Brain microvascular endothelial cell (primary cell): ENCODE results near the gene SCN5A.

ENCODE experiments used
- DNase-seq: peaks from one replicate; pipeline ENCODE4 v3.0.0-alpha.2; 2020
- H3K27ac ChIP-seq: fragments of 250-450 bp; sonication (Bioruptor Pico); 2 replicates; pipeline ENCODE4 v1.5.1; 2020; ENCODE audit warnings: mild to moderate bottlenecking, moderate library complexity
- H3K27me3 ChIP-seq: fragments of 250-450 bp; sonication (Bioruptor Pico); replicated peaks from 2 replicates; pipeline ENCODE4 v1.5.1; 2020; ENCODE audit warnings: mild to moderate bottlenecking
- H3K36me3 ChIP-seq: fragments of 250-450 bp; sonication (Bioruptor Pico); replicated peaks from 2 replicates; pipeline ENCODE4 v1.5.1; 2020; ENCODE audit warnings: mild to moderate bottlenecking
- H3K4me3 ChIP-seq: 2 replicates; pipeline ENCODE4 v1.5.1; 2011; ENCODE audit warnings: low read depth, mild to moderate bottlenecking, control low read depth, low read length, moderate library complexity
- in situ Hi-C: cut with HindIII; loops from 2 replicates; pipeline ENCODE4 v1.10.0; 2017; ENCODE audit warnings: low sequenced_read_pairs, low pct_ligation_motif_present
- TF ChIP-seq, protein P1 (sequence below): IDR thresholded peaks from 2 replicates; pipeline ENCODE4 v1.5.1; 2011; ENCODE audit warnings: low read depth, mild to moderate bottlenecking, moderate library complexity, low read length, control low read depth, inconsistent platforms; ENCODE audit errors: missing control alignments

Gene SCN5A

DNA sequence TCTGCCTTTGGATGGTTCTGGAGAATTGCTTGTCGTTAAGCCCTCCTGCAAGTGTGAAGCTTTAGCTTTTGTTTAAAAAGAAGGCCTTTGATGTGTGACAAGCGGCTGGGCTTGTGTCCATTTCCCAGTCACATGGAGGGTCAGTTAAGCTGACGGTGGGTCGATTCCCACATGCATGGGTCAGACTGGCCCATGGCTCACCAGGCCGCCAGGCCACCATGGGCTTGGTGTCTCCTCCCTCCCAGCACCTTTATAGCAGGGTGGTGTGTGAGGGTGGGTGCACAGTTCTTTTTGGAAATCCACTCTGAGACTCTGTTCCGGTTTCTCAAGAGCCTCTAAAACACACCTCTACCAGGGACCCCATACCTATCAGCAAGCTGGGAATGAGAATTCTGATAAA, 67.2 kb downstream of the SCN5A start:
- no peak for DNase-seq
- in situ Hi-C loops = no loop called here
- Histone ChIP-seq H3K27me3 (no peaks in the 10 kb centered on the region), H3K36me3 (no peaks in the 10 kb centered on the region), H3K4me3 (no peak overlapping the region), H3K27ac (no peak overlapping the region)
- TF ChIP-seq, protein P1, sequence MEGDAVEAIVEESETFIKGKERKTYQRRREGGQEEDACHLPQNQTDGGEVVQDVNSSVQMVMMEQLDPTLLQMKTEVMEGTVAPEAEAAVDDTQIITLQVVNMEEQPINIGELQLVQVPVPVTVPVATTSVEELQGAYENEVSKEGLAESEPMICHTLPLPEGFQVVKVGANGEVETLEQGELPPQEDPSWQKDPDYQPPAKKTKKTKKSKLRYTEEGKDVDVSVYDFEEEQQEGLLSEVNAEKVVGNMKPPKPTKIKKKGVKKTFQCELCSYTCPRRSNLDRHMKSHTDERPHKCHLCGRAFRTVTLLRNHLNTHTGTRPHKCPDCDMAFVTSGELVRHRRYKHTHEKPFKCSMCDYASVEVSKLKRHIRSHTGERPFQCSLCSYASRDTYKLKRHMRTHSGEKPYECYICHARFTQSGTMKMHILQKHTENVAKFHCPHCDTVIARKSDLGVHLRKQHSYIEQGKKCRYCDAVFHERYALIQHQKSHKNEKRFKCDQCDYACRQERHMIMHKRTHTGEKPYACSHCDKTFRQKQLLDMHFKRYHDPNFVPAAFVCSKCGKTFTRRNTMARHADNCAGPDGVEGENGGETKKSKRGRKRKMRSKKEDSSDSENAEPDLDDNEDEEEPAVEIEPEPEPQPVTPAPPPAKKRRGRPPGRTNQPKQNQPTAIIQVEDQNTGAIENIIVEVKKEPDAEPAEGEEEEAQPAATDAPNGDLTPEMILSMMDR = no peak

DNA sequence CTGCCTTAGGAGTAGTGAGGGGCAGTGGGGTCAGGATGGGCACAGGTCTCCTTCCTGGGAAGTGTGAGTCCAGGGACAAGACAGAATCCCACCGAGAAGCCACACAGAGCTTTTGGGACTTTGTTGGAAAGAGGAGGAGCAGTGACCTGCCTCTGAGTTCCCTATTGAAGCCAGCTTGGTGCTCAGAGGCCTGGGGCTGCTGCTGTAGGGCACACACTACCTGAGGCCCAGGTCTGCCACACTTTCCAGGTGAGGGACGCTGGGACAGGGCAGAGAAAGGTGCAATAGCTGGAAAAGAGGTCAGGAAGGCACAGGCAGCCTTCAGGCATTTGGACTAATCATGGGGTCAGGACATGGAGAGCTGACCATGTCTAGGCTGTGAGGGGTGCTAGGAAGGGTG, 67.7 kb downstream of the SCN5A start:
- in situ Hi-C loops = no loop called here
- TF ChIP-seq, protein P1 = no peak
- H3K27me3 ChIP-seq = no peaks in the 10 kb centered on the region
- no peak overlapping the region for H3K4me3 ChIP-seq
- H3K36me3 ChIP-seq = no peaks in the 10 kb centered on the region
- no peak overlapping the region for H3K27ac ChIP-seq
- no peak for DNase-seq

DNA sequence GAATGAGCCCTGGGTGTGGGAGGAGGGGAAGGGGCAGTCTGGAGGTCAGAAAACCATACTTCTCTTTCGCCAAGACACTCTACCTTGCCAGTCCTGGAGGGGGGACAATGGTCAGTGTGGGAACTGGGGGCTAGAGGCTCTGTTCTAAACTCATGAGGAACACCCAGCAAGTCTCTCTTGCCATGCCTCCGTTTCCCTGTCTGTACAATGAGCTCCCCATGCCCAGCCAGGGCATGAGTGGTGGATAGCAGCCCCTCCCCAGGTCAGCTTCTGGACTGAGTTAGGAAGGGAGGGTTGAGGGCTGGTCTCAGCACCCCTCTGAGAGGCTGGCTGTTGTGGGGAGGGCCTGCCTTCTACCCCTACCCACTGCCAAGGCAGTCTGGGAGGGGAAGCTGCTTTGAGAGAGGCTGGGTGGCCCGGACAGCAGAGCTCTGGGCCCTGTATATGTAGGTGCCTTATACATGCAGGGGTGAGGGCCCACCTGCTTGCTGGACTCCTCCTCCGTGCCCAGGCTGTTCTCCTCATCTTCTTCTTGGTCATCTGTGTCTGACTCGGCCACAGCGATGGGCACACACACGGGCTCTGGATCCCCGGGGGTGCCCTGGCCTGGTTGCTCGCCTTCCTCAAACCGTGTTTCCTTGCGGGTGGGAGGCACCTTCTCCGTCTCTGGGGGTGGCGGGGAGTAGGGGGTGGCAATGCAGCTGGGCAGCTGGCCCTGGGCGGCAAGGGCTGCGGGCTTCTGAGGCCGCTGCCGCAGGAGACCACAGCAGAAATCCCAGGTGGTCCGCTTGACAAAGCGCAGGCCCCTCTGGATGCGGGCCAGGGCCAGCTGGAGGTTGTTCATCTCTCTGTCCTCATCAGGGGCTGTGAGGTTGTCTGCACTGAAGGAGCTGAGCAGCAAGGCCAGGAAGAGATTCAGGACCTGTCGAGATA, 68.8 kb downstream of the SCN5A start:
- TF ChIP-seq, protein P1 = no peak
- DNase-seq = no peak
- H3K27ac ChIP-seq = no peak overlapping the region
- no peak overlapping the region for H3K4me3 ChIP-seq
- H3K36me3 ChIP-seq = no peaks in the 10 kb centered on the region
- H3K27me3 ChIP-seq = no peaks in the 10 kb centered on the region
- in situ Hi-C loops = no loop called here

DNA sequence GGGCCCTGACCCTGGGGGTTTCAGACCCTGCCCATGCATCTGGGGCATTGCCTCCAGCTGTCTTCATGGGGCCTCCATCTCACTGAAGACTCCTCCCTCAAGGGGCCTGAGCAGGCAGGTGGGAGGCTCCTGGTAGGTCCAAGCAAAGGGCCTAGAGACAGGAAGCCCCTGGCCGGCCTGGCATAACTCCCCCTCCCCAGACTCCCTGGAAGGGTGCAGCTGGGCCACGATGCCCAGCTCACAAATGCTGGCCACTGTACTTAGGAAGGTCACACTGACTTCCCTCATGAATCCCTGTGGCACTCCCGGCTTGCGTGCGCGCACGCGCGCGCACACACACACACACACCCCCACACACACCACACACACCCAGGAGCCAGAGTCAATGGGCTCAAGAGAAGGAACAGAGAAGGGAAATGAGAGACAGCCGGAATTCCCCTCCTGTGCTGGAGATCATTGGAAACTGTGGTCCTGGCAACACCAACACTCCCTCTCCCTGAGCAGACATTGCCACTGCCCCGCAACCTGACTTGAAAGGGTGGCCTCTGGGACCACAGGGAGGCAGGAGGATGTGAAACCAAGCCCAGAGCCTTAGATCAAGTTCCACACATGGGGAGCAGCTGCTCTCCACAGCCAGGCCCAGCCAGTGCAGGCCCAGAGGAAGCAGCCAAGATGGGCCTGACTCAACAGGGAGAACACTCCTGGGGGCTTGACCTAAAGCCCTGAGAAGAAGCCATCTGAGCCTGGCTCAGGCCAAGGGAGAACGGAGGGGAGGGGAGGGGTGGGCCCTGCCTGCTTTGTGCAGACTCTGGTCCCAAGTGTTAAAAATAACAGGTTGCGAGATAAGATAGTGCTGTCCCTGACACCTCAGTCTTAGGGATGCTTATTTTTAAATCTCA, 69.7 kb downstream of the SCN5A start:
- TF ChIP-seq, protein P1 = no peak
- DNase-seq = no peak
- in situ Hi-C loops = no loop called here
- Histone ChIP-seq H3K27ac (no peak overlapping the region), H3K4me3 (no peak overlapping the region), H3K27me3 (no peaks in the 10 kb centered on the region), H3K36me3 (no peaks in the 10 kb centered on the region)

DNA sequence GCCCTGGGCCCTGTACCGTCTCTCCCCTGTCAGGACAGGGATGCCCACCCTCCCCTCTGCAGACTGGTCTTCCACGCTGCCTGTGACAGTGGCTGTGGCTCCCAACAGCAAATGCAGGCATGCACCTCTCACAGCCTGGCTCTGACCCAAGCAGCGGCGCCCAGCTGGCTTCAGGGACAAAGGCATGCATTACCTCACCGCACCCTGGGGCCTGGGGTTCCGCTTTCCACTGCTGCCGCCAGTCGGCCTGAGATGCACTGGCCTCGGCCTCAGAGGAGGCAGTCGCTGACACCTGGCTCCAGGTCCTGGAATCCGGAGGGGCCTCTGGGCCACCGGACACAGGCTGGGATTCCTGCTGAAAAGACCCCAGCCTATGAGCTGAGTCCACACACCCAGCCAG, 70.3 kb downstream of the SCN5A start:
- H3K36me3 ChIP-seq = no peaks in the 10 kb centered on the region
- H3K27ac ChIP-seq = no peak overlapping the region
- no peak overlapping the region for H3K4me3 ChIP-seq
- peak; percentile 35 for DNase-seq
- no peaks in the 10 kb centered on the region for H3K27me3 ChIP-seq
- in situ Hi-C loops = no loop called here
- TF ChIP-seq, protein P1 = no peak
